Right kidney (tissue), 9 donors: Measurements from ENCODE around the gene NDC1.
A peak's percentile ranks its signal among the peaks of the same experiment; 100 is the strongest.
"Not testable (repeated sequence)": the region's sequence is repeated elsewhere in the genome, so short reads cannot be mapped to it uniquely, and the experiment has no call there.

Source experiments
- DNase-seq: peaks from one replicate; pipeline ENCODE4 v3.0.0-alpha.2; 2016
- long read RNA-seq, 8 donors: transcript quantifications; one replicate each; lab custom pipeline, GENCODE V29; 2026

Gene NDC1, protein sequence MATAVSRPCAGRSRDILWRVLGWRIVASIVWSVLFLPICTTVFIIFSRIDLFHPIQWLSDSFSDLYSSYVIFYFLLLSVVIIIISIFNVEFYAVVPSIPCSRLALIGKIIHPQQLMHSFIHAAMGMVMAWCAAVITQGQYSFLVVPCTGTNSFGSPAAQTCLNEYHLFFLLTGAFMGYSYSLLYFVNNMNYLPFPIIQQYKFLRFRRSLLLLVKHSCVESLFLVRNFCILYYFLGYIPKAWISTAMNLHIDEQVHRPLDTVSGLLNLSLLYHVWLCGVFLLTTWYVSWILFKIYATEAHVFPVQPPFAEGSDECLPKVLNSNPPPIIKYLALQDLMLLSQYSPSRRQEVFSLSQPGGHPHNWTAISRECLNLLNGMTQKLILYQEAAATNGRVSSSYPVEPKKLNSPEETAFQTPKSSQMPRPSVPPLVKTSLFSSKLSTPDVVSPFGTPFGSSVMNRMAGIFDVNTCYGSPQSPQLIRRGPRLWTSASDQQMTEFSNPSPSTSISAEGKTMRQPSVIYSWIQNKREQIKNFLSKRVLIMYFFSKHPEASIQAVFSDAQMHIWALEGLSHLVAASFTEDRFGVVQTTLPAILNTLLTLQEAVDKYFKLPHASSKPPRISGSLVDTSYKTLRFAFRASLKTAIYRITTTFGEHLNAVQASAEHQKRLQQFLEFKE
- long read RNA-seq, donor 1, full-length matches to known transcripts = 1 of 1 reads
- long read RNA-seq, donor 1, partial matches to known transcripts = 0 of 1 reads
- long read RNA-seq, donor 1, other reads (novel, unspliced or antisense) = 0 of 1 reads
- long read RNA-seq, donor 2, full-length matches to known transcripts = 3 of 3 reads
- long read RNA-seq, donor 2, partial matches to known transcripts = 0 of 3 reads
- long read RNA-seq, donor 2, other reads (novel, unspliced or antisense) = 0 of 3 reads
- long read RNA-seq, donor 3, full-length matches to known transcripts = 1 of 1 reads
- long read RNA-seq, donor 3, partial matches to known transcripts = 0 of 1 reads
- long read RNA-seq, donor 3, other reads (novel, unspliced or antisense) = 0 of 1 reads
- long read RNA-seq, donor 4, full-length matches to known transcripts = 3 of 3 reads
- long read RNA-seq, donor 4, partial matches to known transcripts = 0 of 3 reads
- long read RNA-seq, donor 4, other reads (novel, unspliced or antisense) = 0 of 3 reads
- long read RNA-seq, donor 5, full-length matches to known transcripts = 5 of 10 reads
- long read RNA-seq, donor 5, partial matches to known transcripts = 5 of 10 reads
- long read RNA-seq, donor 5, other reads (novel, unspliced or antisense) = 0 of 10 reads
- long read RNA-seq, donor 6, full-length matches to known transcripts = 1 of 6 reads
- long read RNA-seq, donor 6, partial matches to known transcripts = 5 of 6 reads
- long read RNA-seq, donor 6, other reads (novel, unspliced or antisense) = 0 of 6 reads
- long read RNA-seq, donor 7, full-length matches to known transcripts = 4 of 9 reads
- long read RNA-seq, donor 7, partial matches to known transcripts = 5 of 9 reads
- long read RNA-seq, donor 7, other reads (novel, unspliced or antisense) = 0 of 9 reads
- long read RNA-seq, donor 8, full-length matches to known transcripts = 1 of 1 reads
- long read RNA-seq, donor 8, partial matches to known transcripts = 0 of 1 reads
- long read RNA-seq, donor 8, other reads (novel, unspliced or antisense) = 0 of 1 reads

DNA sequence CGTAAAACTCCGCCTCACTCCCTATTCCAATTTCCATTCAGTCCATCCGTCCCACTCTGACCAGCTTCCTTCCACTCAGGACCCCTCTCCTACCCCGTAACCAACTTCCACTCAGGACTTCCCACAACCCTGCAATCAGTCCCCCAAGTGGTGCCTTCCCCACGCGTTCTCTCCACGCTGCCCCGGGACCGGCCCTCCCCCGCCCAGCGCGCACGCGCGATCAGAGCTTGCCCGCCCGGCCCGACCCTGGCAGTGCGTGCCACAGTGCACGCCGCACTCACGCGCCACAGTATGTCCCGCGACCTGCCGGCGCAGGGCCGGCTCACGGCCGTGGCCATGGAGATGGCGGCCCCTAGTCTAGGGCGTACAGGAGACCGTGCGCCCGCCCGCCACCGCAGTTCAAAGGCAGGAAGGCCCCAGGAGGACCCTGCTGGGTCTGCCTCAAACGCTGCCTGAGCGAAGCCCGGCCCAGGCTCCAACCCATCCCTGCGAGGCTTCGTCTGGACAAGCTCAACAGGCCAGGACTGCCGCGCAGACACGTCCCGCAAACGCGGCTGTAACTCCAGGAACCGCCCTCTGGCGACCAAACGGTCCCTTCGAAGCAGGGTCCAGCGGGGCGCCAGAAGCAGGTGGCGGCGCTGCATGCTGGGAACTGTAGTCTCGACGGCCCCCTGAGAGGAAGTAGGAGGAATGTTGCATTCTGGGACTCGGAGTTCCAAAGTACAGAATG, at the start of gene NDC1:
NDC1 (minus strand) TSS at position 373 of the 730 bp plus-strand sequence; CDS start at position 338, 35 bp downstream.
- DNase-seq = peak; percentile 99

DNA sequence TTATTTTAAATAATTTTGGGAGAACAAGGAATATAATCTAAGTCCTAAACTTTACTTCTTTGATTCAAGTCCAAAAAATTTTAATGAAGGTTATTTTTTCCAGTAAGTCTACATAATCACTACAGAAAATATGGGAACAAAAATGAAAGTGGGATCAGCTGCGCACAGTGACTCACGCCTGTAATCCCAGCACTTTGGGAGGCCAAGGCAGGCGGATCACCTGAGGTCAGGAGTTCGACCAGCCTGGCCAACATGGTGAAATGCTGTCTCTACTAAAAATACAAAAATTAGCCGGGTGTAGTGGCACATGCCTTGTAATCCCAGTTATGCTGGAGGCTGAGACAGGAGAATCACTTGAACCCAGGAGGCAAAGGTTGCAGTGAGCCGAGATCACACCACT, 45.5 kb upstream of the NDC1 start:
- not testable (repeated sequence) for DNase-seq

DNA sequence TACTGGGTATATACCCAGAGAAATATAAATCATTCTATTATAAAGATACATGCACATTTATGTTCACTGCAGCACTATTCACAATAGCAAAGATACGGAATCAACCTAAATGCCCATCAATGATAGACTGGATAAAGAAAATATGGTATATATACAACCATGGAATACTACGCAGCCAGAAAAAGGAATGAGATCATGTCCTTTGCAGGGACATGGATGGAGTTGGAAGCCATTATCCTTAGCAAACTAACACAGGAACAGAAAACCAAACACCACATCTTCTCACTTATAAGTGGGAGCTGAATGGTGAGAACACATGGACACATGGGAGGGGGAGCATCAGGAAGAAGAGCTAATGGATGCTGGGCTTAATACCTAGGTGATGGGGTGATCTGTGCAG, 43.8 kb upstream of the NDC1 start:
- DNase-seq = not testable (repeated sequence)

DNA sequence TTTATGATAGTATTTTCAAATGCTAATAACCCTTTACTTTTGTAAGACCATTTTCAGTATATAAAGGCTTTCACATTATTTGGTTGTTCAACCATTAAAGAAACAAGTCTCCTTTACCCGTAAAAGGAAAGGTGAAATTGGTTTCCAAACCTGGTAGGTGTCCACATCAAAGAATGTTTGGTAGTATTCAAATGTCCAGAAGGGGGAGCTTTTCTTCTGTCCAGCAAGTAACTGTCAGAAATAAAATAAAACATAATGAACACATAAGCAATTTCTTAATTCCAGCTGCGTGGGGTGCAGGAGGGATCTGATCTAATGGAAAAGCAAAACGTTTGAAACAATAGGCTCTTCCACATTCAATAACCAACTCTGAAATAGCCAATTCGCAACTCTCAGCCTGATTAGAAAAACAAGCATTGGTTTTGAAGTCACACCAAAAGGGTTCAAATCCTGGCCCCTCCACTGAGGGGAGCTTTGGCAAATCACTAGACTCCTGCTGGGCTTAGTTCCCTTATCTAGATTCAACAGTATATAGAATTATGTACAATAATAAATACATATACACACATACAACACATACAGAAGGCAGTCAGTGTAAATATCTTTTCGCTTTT, 40.5 kb upstream of the NDC1 start:
- DNase-seq = no peak

DNA sequence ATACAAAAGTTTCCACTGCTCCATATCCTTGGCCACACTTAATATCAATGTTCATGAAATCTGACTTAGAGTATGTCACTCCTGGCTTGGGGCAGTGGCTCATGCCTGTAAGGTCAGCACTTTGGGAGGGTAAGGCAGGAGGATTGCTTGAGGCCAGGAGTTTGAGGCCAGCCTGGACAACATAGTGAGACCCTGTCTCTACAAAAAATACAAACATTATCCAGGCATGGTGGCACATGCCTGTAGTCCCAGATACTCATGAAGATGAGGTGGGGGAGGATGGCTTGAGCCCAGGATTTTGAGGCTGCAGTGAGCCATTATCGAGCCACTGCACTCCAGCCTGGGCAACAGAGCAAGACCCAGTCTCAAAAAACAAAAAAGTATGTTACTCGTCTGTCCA, 37.1 kb upstream of the NDC1 start:
- not testable (repeated sequence) for DNase-seq

DNA sequence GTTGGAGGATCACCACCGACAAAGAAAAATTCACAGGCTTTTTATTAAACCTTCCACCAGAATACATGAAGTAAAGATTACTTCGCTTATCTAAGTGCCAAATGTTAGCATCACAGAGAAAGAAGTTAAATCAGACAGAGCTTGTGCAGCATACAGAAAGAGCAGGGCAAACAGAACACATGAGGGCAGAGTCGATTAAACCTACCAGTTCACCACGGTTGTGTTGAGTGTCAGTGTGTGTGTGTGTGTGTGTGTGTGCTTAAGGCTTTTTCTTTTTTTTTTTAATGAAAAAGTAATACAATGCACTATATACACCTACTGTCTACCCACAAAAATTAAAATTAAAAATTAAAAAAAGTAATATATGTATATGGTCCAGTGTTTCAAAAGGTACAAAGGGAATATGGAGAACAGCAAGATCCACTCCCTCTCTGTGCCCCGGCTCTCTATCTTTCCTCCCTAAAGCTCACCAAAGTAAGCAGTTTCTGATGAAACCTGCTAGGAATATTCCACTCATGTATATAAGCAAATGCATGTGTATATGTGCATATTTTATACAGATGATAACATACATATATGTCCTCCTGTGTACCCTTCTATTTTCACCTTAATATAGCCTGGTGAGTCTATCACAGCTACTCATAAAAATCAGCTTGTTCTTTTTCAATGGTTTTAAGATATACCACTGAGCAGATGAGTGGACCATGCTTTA, 33.8 kb upstream of the NDC1 start:
- DNase-seq = no peak

DNA sequence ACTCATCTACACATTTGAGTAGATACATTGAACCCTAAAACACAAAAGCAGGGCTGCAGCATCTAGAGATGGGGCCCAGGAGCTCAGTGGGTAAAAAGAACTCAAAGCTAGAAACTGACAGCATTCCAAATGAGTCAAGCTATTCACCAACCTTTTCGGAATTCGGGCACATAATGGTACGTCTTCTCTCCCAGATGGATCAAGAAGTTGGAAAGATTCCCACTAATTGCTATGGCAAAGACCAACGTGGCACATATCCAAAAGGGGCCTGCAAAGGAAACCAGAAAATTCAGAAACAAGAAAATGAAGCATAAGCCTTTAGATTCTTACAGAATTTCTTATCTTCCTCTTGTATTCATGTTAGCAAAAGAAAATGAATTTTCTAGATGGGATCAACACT, 33.1 kb upstream of the NDC1 start:
- DNase-seq = no peak

DNA sequence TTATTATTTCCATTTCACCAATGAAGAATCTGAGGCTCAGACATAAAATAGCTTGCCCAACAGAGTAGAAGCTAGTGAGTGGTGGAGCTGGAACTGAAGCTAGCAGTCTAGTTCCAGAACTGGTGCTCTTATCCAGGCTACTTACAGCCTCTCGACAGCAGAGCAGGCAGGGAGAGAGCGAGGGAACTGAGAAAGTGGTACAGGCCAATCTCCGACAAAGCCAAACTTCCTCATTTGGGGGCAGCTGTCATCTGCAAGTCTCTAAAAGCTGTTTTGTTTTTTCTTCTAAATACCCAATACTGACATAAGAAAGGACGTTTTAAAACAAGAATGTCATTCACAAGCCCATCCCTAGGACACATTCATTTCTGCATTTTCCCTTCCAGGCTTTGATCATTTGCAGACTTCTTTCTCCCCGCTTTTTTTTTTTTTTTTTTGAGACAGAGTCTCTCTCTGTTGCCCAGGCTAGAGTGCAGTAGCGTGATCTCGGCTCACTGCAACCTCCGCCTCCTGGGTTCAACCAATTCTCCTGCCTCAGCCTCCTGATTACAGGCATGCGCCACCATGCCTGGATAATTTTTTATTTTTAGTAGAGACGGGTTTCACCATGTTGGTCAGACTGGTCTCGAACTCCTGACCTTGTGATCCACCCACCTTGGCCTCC, 31.5 kb upstream of the NDC1 start:
- DNase-seq = no peak

DNA sequence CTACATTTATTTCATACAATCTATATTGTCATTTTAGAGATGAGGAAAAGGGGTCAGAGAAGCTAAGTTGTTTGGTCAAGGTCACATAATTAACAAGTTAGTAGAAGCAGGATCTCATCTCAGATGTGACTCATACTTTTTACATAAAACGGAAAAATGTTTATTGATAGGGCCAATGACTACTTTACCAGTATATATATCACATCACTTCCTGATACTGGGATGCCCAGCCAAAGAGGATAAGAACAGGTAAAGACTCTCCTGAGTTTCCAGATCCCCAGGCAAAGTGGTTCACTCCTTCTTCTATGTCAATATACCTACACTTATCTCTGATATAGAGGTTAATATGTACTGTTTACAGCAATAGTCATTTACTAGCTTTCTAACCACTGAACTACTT, 30.5 kb upstream of the NDC1 start:
- DNase-seq = no peak

DNA sequence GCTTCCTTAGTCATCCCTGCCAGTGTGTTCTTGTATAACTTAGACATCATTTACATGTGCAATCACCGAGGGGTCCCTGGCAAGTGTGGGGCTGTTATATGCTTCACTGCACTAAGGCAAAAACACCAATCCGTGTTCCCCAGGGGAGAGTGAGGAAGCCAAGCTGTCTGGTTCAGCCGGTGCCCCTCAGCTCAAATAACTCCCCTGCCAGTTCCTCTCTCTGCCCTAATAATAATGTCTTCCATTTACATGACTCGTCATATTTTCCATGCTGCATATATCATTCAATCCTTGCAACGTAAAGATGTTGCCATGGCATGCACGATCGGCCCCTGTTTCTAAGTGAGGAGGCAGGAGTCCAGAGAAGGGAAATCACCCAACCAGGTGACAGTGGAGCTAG, 24.4 kb upstream of the NDC1 start:
- DNase-seq = no peak

DNA sequence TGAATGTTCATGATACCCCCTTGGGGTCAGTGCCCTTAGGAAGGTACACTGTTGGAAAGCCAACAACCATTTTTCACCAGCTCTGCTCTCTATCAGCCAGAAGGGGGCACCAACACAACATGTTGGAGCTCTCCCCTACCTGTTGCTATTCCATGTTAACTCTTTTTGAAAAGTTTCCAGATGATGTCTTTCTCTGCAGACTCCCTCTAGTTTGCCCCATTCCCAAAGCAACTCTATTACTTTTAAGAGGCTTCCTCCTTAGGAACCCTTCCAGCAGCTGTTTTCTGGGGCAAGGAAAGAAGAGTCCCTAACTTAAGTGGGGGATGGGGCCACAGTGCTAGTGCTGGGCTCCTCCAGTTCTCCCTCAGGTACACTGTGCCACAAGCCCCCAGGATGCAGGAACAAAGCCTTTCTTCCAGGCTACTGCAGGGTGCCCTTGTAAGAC, 22.9 kb upstream of the NDC1 start:
- DNase-seq = peak; percentile 16

DNA sequence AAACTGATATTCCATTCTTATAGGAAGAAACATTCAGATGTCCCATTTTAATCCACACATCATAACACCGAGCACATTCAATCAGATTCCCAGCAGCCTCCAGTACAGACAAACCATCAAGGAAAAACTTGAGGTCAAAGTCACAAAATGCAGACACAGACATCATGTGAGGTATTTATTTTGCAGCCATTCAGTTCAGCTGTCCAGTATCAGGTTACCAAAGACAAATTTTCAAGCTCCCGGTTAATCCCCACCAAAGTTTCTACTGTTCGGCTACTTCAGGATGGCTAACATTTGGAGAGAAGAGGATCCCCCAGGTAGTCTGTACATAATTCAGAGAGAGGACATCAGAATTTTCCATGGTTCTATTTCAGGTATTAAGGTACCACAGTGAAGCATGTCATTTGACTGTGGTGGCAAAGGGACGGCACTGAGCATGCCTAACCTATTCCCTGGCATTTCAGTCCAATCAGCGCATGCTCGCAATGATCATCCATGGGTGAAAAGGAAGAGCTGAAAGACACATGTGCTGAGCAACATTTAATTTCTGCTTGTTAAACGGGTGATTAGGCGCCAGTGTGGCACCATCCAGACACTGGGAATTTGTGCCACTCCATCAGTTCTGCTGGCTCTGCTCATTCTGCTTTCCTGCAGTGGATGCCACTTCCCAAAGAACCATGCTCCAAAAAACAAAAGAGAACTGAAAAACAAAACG, 13.6 kb upstream of the NDC1 start:
- peak; percentile 13 for DNase-seq

DNA sequence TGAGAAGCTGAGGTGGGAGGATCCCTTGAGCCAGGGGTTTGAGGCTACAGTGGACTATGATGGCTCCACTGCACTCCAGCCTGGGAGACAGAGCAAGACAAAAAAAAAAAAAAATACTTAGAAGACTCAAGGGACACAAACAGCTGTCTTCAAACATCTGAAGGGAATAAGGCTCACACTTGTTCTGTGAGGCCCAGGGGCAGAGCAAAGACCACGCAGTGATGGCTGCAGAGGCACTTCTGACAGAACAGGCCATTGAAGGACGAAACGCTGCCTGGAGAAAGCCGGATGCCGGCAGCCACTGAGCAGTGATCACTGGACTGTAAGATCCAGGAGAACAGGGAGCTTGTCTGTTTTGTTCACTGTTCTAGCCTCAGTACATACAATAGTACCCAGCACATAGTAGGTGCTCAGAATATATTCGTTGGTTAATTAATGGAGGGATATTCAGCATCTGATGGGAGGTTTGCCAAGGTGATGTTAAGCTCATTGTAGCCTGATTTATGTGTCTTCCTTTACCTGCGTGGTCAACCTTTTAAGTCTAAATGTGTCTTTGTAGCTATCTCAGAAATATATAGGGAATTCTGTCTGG, 12.1 kb upstream of the NDC1 start:
- DNase-seq = no peak

DNA sequence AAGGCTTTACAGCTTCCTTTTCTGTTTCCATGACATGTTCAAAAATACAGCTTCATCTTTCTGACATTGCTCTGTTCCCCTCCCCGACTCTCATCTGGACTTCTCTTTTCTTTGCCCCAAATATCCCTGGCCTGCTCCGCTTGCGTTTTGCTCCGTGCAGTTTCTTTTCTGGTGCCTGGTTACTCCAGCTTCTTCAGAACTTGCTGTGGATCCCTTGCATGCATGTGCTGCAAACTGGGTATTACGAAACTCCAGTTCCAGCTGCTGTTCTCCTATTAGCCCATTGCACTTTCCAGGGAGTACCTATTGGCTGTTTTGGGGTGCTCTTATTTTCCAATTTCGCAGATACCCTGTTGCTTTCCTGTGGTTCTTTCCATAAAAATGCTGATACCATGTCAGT, 9.9 kb upstream of the NDC1 start:
- no peak for DNase-seq

DNA sequence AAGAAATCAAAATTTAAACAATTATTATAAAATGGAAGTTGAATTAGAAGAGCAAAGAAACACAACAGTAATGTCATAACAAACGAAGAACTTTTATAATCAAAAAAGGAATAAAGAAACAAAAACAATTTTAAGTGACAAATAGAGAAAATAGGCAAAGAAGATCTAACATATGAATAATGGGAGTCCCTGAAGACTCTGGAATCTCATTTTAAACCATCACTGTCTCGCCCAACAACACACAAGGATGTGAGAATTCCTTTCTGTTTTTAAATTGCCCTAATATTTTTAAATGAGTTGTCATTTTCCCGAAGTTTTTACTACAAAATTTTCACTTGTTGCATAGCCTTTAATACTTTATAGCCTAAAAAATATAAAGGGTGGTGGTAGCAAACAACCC, 4.3 kb upstream of the NDC1 start:
- no peak for DNase-seq

DNA sequence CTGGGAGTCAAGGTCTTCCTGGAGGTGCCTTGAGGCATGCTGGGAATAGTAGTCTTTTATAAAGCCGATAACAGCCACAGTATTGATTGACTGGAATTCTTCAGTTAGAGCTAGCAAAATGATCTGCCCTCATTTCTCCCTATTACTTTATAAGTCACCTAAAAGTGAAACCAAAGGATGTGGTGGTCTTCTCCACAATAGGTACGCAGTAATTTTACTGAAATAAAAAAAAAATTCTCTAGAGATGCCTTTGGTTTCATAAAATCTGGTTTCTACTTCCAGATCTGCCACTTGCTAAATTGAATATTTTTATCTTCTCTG, 518 bp upstream of the NDC1 start:
- DNase-seq = no peak

DNA sequence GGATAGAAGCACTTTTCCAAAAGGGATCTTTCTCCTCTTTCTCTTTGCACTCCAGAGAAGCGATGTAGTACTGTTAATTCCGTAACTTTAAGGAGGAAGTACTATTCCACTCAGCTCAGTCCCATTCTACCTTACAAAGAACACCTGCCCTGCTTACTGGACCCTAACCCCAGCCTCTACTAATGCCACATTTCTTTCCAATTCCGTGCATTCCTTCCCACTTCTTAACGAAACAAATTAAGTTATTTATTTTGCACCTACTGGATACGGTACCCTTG, 511 bp downstream of the NDC1 start:
- no peak for DNase-seq

DNA sequence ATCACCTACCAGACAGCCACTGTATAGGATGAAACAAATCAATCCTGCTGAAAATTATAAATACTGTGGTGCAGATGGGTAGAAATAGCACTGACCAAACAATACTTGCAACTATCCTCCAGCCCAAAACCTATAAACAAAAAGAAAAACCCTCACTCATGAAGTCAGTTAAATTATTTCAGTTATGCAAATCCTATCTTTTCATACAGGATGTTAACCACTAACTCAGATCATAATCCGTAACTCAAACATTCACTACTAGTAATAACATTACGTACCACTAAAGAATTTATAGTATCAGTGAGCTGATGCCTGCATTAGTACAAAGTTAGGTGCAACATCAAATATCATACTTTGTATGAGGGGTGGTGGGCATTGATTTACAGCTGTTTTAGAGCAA, 2.6 kb downstream of the NDC1 start:
- no peak for DNase-seq

DNA sequence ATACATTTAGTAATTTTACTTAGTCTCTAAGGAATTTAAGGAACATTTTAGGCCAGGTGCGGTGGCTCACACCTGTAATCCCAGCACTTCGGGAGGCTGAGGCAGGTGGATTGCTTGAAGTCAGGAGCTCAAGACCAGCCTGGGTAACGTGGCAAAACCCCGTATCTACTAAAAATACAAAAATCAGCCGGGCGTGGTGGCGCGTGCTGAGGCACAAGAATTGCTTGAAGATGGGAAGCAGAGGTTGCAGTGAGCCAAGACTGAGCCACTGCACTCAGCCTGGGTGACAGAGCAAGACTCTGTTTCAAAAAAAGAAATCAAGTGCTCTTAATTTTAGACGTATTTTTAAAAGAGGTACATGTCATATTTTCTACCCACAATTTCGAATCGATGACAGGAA, 3.3 kb downstream of the NDC1 start:
- no peak for DNase-seq
